Umbilical cord (tissue), 2 donors: ENCODE data around the gene MAP1S. TPM values are rescaled to one million over a fixed set of nuclear protein-coding genes. Genes with fewer than 3 reads are reported as not detected.
"Not testable (repeated sequence)": the region's sequence is repeated elsewhere in the genome, so short reads cannot be mapped to it uniquely, and the experiment has no call there.

Experiments used
- DNase-seq: peaks from one replicate; pipeline ENCODE4 v3.0.0-alpha.2; 2015; ENCODE audit warnings: low spot score
- total RNA-seq: library from RNA; depleted of rRNA; stranded (reverse); fragments of >200 nt; gene quantifications from one replicate; pipeline ENCODE4 v1.2.3, GENCODE V29; 2014; ENCODE audit warnings: low replicate concordance; ENCODE audit not compliant: insufficient read depth

Gene MAP1S
- total RNA-seq, 1 donor from 2014 or later = 10.4 TPM

DNA sequence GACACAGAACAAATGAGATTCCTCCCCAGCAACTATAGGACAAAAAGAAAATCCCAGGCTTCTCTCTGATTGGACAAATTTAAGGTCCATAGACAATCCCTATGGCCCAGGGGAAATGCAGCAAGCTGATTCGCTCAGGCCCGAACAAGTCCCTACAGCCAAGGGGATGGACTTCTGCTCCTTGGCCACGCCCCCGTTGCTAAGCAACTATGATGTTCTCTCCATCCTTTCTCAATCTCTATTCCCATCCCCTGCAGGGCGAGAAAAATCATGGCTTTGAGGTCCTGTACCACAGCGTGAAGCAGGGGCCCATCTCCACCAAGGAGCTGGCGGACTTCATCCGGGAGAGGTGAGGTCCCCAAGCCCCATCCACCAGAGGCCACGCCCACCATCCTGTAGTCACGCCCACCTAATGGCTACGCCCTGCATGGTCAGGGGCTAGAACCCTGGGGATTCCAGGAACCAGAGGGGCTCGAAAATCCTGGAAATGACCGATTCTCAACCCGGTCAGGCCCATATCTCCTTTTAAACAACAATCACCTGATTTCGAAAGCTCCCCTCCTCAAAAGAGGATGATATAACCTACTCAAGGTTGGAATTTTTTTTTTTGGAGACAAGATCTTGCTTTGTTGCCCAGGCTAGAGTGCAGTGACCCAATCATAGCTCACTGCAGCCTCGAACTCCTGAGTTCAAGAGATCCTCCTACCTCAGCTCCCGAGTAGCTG is 43.4 kb downstream of the MAP1S start:
- DNase-seq = no peak

DNA sequence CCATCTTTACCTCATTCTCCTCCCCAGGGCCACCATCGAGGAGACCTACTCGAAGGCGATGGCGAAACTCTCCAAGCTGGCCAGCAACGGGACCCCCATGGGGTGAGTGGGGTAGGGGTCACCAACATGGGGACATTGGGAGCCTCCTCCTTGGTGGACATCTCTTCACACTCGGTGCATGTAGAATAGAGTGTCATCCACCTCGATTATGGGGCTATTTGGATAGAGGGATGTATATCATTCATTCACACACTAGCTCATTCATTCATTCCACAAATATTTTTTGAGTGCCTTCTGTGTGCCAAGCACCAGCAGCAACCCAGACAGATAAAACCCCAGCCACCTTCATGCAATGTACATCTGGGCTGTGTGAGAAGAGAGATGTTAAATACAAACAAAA is 45.1 kb downstream of the MAP1S start:
- no peak for DNase-seq

DNA sequence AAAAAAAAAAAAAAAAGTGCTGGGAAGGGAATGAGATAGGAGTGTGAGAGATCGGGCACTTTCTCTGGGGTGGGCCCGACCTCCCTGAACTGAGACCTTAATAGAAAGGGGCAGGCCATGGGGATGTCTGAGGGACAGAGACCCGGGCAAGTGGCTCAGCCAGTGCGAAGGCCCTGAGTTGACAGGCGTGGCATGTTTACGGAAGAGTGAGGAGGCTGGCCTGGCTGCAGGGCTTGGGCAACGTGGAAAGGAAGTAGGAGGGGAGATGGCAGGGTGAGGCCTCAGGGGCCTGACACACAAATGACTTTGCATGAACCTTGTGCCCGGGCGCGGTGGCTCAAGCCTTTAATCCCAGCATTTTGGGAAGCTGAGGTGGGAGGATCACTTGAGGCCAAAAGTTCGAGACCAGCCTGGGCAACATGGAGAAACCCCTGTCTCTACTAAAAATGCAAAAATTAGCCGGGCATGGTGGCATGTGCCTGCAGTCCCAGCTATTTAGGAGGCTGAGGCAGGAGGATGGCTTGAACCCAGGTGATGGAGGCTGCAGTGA is 45.9 kb downstream of the MAP1S start:
- no peak for DNase-seq

- peak; percentile 69 for DNase-seq
Measured at GRCh38 chr19:17766543-17767131, 47.4 kb downstream of the MAP1S start.

DNA sequence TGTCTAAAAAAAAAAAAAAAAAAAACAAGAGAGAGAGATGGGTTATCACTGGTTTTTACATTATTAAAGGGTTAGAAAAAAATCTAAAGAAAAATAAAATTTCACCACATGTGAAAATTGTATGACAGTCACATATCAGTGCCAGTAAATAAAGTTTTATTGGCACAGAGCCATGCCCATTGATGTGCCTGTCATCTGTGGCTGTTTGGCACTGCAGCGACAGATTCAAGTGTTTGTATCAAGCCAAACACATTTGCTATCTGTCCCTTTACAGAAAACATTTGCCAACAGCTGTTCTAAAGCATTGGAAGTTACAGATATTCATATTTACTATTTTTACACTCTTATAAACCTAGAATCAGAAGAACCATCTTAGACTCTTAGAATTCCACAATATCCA is 48.3 kb downstream of the MAP1S start:
- no peak for DNase-seq

DNA sequence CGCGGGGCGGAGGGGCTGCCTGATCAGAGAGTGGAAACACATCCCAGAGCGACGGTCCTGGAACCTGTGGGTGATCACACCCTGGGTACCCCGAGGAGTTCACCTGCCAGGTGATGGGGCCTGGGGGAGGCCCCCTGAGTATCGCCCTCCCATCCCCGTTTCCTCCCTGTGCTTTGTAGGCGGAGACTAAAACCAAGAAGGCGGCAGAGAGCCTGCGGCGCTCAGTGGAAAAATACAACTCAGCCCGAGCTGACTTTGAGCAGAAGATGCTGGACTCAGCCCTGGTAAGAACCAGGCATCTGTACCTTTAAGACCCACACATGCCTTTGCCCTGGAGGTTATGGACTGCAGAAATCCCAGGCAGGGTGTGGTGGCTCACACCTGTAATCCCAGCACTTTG is 51.3 kb downstream of the MAP1S start:
- DNase-seq = no peak

GRCh38 chr19:17772172-17772571 is 52.9 kb downstream of the MAP1S start:
- no peak for DNase-seq

DNA sequence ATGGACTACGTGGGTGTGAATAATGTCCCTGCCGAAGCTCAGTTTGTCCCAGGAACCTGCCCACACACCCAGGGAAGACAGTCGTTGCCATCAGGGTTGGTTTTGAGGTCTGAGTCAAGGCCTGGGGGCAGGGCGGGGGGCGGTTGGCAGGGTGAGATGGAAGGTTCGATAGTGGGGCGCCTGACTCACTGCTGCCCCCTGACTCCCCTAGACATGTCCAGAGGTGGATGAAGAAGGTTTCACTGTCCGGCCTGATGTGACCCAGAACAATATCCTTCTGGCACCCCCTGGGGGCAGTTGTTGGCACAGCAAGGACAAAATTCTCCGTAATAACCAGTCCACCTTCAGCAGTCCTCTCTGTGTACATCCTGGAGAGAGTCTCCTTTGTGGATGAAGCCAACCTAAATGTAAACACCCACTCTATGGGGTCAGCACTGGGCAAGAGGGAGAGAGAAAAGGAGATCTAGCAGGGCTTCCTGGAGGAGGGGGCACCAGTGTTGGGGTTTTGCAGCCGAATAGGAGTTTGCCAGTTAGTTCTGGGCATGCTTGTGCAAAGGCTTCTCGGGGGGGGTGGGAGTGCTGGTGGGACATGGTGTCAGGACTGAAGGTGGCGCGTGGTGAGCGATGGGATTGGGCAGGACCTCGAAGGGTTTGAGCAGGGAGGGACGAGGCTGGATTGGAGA is 56.1 kb downstream of the MAP1S start:
- DNase-seq = no peak

- no peak for DNase-seq
Measured at GRCh38 chr19:17775991-17776803, 56.9 kb downstream of the MAP1S start.

DNA sequence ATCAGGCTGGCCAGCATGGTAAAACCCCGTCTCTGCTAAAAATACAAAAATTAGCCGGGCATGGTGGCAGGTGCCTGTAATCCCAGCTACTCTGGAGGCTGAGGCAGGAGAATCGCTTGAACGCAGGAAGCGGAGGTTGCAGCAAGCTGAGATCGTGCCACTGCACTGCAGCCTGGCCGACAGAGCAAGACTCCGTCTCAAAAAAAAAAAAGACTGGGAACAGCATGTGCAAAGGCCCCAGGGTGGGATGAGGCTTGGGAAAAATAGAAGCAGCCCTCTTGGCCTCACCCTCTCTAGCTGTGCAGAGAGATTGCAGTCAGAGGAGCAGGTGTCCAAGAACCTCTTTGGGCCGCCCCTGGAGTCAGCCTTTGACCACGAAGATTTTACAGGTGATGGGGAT is 58.6 kb downstream of the MAP1S start:
- not testable (repeated sequence) for DNase-seq

DNA sequence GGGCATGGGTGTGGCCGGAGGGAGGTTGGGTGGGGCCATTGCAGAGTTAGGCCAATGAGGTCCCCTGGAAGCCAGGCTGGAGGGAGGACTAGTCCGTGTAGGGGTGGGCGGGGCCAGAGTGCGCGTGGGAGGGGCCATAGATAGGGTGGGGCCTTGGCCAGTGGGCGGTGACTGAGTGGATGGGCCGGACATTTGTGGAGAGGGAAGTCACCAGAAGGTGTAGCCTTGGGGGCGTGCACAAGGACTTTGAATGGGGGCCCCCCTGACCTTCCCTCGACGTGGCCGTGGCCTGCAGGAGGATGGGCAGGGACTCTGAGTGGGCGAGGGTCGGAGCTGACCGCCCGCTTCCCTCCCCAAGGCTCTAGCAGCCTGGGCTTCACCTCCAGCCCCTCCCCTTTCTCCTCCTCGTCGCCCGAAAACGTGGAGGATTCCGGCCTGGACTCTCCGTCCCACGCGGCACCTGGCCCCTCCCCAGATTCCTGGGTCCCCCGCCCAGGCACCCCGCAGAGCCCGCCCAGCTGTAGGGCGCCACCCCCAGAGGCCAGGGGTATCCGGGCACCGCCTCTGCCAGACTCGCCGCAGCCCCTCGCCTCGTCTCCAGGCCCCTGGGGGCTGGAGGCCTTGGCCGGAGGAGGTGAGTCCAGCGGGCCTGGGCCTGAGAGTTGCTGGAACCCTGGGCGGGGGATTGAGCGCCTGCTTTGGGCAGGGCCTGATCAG is 59.1 kb downstream of the MAP1S start:
- no peak for DNase-seq

DNA sequence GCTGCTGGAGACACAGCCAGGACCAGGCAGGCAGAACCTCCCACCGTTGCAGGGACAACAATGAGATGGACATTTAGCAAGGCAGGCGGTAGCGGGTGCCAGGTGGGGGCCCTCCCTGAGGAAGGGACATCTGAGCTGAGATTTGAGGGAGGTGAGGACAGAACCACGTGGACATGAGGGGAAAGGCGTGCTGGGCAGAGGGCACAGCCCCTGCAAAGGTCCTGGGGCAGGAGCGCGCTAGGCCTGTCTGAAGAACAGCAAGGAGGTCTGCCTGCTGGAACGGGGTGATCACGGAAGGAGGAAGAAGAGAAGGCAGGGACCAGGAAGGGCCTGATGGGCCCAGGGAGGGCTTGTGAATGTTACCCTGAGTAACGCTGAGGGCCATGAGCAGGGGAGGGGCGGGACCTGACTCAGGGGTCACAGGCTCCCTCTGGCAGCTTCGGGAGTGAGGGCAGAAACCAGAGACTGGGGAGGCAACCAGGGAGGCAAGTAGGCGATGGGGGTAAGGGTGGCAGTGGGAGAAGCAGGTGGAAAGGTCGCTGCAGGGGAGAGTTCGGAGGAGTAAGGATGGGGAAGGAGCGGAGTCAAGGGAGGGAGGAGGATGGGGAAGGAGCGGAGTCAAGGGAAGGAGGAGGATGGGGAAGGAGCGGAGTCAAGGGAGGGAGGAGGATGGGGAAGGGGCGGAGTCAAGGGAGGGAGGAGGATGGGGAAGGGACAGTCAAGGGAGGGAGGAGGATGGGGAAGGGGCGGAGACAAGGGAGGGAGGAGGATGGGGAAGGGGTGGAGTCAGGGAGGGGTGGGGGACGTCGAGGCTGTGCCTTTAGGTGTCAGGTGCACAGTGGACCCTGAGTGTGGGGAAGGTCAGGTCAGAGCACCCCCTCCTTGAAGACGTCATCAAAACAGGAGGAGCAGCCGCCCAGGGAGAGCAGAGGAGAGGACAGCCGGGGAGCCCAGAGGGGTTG is 60.0 kb downstream of the MAP1S start:
- DNase-seq = peak; percentile 33

DNA sequence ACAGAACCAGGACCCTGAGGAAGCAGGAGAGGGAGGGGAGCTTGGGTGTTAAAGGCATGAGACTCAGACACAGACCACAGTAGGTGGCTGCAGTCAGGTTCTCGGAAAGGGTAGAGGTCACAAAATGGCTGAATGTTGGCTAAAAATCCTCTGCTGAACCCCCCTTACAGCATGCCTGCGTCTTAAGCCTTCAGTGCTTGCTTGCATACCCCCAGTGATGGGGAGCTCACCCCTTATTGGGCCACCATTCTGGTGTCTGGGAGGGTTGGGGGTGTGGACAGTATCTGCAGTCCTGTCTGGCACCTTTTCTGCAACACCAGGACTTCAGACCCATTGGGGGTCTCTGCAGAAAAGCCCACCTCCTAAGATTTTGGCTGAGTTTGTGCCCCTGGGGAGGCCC is 61.5 kb downstream of the MAP1S start:
- DNase-seq = no peak

- not testable (repeated sequence) for DNase-seq
Measured at GRCh38 chr19:17783721-17784120, 64.4 kb downstream of the MAP1S start.

Other genes starting within 250 kb of the MAP1S start
- gene SLC27A1, start 249.0 kb upstream of the MAP1S start, total RNA-seq = 15.4 TPM
- 29.6 TPM for gene PGLS, start 207.8 kb upstream of the MAP1S start, total RNA-seq
- 61.4 TPM for gene COLGALT1, start 163.8 kb upstream of the MAP1S start, total RNA-seq
- 0.48 TPM for gene UNC13A, start 31.1 kb upstream of the MAP1S start, total RNA-seq
- 16.1 TPM for gene FCHO1, start 32.0 kb downstream of the MAP1S start, total RNA-seq
- gene B3GNT3, start 75.7 kb downstream of the MAP1S start, total RNA-seq = 0.72 TPM
- not detected for gene INSL3, start 102.0 kb downstream of the MAP1S start, total RNA-seq
- gene JAK3, start 128.5 kb downstream of the MAP1S start, total RNA-seq = 32.7 TPM
- gene RPL18A, start 140.4 kb downstream of the MAP1S start, total RNA-seq = 957 TPM
- not detected for gene SLC5A5, start 152.5 kb downstream of the MAP1S start, total RNA-seq
- gene CCDC124, start 213.5 kb downstream of the MAP1S start, total RNA-seq = 11.8 TPM
- gene KCNN1, start 247.6 kb downstream of the MAP1S start, total RNA-seq = 0.48 TPM